HG03460 (cell line): Measurements from ENCODE around the gene PRKCA.
"Not testable (repeated sequence)": the region's sequence is repeated elsewhere in the genome, so short reads cannot be mapped to it uniquely, and the experiment has no call there.

Experiments used
- ATAC-seq: cut with Tn5 transposase; IDR thresholded peaks from one replicate; pipeline ENCODE4 v1.9.1; 2021; ENCODE audit not compliant: unreplicated experiment

The PRKCA gene

DNA sequence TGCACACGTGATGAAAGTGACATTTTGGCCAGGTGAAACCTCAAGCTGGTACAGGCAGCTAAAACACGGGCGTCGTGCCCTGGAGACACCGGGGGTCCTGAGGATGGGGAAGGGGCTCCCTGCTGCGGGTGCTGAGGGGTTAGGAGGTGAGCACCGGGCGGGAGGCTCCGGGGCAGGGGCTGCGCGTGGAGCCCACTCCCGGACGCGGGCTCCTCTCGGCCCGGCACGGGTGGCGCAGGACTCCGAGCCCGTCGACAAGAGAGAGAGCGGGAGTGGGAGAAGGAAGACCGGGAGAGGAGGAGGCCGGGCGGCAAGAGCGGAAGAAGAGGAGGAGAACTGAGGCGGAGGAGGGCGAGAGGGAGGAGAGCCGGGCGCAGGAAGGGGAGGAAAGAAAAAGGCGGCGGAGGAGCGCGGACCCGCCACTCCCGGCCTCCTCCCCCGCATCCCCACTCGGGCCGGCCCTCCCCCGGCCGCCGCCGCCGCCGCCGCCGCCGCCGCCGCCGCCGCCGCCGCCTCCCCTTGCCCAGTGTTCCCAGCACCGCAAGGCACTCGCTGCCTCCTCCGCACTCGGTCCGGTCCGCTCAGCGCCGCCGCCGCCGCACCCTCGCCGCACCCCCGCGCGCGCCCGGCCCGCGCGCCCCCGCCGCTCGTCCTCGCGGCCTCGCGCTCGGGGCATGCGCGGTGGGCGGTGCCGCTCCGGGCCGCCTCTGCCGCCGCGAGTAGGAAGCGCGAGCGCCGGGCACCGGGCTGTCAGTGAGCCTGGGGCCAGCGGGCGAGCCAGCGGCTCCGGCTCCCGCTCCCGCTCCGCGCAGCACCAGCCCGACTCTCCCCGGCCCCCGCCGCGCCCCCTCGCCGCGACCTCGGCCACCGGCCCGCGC is at the start of gene PRKCA:
Gene PRKCA, plus strand, starts transcription at position 750 of the 878 bp plus-strand sequence.
- peak; percentile 73 for ATAC-seq

DNA sequence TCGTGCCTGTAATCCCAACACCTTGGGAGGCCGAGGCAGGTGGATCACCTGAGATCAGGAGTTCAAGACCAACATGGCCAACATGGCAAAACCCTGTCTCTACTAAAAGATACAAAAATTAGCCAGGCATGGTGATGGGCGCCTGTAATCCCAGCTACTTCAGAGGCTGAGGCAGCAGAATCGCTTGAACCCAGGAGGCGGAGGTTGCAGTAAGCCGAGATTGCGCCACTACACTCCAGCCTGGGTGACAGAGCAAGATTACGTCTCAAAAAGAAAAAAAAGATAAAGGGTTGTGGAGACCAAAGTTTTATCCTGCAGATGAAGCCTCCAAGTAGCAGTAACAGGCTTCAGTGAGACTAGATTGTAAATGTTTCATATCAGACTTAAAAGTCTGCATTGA is 49.0 kb upstream of the PRKCA start:
- not testable (repeated sequence) for ATAC-seq

DNA sequence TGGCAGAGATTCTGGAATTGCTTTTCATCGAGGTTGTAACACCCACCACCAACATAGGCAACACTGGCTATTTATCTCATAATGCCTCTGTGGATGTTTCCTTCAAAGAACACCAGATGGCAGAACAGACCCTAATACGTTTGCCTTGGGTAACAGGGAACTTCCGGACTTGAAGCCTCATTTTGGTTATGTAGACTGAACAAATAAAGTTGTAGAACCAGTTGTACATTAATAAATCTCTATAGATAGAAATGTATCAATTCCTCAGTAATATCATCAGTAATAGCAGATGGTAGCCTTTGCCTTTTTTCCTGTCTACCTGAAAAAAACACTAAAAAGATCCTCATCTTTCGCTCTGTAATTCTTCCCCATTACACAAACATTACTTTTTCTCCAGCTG is 47.3 kb upstream of the PRKCA start:
- ATAC-seq: no peak

DNA sequence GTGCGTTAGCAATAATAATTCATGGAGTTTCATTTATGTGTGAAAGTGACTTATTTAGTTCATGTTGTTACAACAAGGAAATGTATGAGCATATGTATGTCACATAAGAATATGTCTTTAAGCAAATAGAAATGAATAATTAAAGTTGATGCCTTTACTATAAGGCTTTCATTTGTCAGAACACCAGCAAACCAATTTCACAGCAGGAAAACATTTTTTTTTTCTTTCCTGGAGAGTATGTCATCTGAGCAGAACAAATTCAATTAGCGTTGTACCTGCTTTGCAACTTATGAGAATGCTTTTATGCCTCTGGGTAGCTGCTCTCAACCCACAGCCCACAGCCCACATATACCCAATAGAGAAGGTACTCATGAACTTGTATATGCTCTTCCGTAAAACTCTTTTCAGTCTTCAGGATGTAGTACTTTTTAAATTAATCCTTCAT is 46.9 kb upstream of the PRKCA start:
- ATAC-seq: no peak

DNA sequence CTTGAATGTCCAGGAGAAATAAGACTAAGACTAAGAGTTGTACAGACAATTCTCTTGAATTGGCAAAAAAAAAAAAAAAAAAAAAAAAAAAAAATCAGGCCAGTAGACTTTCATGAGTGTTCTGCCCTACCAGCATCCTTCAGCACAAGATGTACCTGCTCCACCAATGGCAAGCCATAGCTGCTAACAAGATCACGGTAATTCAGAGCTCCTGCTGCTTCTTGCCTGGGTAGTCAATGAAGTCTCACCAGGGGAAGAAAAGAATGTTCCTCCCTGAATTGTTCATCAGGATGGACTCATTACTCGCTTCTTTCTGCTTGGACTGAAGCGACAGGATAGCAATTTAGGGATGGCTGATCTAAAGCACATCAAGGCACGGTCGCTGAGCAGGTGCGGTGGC is 42.1 kb upstream of the PRKCA start:
- ATAC-seq: no peak

DNA sequence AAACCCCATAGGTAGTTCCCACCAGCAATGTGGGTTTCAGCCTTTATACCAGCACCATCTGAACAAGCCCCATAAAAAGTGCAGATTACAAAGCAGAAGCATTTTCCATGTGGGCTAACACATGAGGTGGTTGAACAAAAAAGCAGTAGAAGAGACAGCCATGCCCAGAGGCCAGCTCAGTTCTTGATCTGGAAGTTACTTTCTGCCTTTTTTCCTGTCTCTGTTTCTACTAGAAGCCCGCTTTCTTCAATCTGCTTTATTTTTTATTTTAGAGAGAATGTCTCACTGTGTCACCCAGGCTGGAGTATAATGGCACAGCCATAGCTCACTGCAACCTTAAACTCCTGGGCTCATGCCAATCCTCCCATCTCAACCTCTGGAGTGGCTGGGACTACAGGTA is 41.7 kb upstream of the PRKCA start:
- no peak for ATAC-seq

DNA sequence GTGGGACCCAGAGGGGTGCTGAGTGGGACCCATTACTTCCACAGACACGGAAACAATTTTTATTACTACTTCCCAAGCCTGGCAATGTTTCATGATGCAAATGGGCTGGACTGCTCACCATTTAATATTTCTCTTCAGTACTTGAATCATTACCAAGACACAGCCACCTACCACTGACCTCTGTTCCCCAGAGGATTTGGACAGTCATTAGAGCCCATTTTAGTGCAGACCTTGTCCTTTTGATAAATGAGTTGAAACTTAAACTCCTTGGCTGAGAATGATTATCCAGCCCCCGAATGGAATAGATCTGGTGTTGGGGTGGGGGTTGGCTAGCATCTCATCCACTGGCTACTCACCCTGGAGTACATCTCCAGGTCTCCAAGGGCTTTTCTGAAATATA is 39.6 kb upstream of the PRKCA start:
- ATAC-seq: no peak

DNA sequence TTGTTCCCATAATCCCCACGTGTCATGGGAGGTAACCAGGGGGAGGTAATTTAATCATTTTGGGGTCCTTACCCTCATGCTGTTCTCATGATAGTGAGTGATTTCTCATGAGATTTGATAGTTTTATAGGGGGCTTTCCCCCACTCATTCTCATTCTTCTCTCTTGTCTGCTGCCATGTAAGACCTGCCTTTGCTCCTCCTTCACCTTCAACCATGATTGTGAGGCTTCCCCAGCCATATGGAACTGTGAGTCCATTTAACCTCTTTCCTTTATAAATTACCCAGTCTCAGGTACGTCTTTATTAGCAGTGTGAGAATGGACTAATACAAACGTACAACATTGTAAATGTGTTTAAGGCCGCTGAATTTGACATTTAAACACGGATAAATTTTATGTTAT is 37.7 kb upstream of the PRKCA start:
- no peak for ATAC-seq

DNA sequence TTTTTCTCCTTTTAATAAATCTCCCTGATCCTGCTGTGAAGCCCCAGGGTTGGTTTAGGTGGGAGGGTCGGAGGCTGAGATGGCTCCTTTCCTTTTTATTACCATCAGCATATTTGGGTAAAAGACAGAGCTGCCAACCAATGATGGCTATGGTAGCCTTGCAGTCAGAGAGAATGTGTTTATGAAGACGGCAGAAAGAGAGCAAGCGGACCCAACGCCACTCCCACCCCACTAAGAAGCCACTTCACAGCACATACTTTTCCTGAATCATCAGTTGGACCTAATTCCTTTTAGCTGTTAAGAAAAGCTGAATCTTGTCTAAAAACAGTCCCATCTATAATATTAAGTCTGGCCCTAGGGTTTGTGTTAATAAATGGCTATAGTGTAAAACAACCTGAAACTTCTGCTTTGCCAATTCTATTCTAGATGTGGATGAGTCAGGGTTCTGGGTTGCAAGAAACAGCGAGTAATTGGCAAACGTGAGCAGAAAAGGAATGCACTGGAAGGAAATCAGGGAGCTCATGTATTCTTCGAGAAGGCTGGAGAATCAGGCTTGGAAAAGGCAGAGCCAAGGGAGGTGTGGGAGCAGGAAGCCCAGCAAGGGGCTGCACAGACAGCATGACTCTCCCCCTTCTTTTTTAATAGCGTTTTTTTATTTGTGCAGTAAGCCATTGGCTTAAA is 34.0 kb upstream of the PRKCA start:
- ATAC-seq: no peak

DNA sequence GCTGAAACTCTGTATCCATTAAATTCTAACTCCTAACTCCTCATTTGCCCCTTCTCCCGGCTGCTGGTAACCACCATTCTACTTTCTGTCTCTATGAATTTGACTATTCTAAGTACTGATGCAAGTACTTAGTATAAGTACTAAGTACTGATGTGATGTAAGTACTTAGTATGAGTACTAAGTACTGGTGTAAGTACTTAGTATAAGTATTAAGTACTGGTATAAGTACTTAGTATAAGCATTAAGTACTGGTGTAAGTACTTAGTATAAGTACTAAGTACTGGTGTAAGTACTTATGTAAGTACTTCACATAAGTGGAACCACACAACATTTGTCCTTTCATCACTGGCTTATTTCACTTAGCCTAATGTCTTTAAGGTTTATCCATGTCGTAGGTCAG is 32.3 kb upstream of the PRKCA start:
- no peak for ATAC-seq

DNA sequence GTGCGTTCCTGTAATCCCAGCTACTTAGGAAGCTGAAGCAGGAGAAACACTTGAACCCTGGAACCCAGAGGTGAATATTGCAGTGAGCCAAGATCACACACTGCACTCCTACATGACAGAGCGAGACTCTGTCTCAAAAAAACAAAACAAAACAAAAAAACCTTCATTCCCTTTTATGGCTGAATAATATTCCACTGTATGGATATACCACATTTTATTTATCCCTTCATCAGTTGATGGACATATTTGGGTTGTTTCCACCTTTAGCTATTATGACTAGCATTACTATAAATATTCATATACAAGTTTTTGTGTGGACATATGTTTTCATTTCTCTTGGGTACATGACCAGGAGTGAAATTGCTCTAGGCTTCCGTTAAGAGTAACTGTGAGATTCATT is 30.9 kb upstream of the PRKCA start:
- no peak for ATAC-seq

DNA sequence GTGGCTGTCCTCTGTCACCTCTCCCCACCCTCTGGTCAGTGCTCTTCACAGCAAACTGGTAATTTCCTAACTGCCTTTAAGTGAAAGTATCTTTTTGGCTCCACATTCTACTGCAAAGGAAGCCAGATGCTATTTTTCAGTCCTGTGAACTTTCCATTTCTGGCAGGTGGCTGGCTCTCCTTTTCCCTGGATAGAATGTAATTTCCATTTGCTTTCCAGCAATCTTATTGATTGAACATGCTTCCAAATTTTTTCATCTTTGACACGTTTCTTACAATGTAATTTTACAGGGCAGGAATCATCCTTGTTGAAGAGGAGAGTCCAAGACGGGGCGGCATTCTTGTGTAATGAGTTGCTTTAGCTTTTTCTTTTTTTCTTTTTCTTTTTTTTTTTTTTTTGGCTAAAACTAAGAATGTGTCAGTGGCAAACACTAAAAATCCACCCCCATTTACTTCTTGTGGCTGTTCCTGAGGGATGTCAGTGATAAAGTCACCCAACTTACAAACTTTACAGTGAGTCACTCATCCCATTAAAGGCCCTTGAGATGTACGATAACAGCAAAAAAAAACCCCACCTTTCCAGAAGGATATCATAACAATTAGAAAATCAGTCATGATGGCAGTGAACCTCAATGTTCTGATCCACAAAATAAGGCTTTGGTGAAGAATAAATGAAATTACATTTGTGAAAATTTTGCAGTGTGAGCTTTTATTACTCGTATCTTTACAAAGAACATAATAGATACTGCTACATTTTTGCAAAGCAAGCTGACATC is 29.4 kb upstream of the PRKCA start:
- no peak for ATAC-seq

DNA sequence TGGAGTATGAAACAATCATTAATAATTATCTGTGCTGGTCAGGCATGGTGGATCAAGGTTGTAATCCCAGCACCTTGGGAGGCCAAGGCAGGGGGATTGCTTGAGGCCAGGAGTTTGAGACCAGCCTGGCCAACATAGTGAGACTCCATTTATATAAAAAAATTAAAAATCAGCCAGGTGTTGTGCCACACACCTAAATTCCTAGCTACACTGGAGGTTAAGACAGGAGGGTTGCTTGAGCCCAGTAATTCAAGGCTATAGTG is 28.9 kb upstream of the PRKCA start:
- no peak for ATAC-seq

DNA sequence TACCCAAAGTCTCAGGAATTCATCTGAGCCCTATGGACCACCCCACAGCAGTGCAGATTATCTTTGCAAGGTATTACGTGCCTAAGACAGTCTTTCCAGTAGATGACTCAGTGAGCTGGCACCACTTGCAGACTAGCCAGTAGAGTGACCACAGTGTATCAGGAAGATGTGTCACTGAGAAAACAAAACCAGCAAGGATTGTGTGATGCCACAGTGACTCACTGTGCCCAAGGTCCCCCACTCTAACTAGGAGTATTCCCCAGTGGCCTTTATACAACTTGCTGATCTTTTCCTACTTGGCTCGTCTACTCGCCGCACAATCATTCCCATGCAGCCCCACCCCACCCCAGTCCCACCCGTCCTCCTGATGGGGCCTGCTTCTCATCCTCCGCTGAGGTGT is 26.8 kb upstream of the PRKCA start:
- ATAC-seq: no peak

DNA sequence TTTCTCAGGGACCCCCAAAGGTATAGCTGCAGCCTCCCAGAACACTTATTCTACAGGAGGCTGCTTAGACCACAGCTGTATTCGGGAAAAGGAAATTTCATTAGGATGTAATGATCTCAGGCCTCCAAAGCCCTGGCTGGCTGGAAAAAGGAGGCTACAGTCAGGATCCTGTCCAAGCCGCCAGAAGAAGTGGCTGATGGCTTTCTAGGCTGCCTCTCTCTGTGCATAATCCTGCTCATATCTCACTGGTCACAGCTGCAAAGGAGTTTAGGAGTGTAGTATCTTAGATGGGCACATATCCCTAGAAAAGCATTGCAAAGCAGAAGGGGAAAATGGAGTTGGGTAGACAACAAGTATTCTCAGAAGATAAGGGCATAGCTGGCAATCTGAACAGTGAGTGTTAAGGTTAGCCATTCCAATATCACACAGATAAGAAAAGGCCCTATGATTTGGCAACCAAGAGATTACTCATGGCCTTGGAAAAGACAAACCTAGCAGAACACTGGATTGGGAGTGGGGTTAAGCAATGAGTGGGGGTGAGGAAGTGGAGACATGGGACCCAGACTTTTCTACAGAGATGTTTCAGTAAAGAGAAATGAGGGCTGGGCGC is 26.0 kb upstream of the PRKCA start:
- ATAC-seq: no peak

DNA sequence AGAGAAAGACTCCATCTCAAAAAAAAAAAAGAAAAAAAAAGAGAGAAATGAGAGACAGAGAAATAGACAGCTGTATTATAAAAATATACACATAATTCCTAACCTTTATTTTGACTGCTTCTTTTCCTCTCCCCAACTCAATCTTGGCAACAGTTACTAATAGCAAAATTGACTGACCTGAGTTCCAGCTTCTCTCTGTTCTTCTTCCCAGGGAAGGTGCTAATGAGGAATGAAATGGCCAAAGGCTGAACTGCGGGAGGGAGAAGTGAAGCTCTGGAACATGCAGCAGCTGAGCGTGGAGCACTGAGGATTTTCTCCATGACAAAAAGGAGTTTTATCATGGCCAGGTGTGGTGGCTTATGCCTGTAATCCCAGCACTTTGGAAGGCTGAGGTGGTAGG is 25.2 kb upstream of the PRKCA start:
- ATAC-seq: no peak

DNA sequence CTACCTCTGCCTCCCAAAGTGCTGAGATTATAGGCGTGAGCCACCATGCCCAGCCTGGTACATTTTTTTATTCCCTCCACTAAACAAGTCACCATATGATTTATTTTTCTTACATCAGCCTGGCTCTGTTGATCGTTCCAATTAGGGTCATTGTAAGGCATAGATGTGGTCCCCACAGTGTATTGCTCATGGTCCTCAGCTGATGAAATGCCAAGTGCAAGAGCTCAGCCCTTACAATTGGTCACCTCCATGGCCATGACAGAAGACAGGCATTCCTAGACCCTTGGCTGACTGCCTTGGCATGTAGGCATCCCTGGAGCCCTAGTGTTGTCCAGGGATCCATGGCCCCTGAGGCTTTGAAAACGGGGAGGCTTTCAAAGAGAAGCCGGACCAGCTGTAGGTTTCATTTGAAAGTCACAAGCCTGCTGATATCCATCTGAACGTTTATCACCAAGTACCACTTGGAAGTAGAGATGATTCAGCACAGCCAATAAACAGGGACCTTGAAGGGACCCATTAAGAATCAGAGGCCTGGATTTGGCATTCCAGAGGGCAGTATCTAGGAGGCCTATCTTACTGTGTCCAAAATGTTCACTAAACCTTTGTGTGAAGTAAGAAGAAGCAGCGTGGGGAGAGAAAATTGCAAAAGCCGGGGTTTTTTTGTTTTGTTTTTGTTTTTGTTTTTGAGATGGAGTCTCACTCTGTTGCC is 20.6 kb upstream of the PRKCA start:
- ATAC-seq: no peak

DNA sequence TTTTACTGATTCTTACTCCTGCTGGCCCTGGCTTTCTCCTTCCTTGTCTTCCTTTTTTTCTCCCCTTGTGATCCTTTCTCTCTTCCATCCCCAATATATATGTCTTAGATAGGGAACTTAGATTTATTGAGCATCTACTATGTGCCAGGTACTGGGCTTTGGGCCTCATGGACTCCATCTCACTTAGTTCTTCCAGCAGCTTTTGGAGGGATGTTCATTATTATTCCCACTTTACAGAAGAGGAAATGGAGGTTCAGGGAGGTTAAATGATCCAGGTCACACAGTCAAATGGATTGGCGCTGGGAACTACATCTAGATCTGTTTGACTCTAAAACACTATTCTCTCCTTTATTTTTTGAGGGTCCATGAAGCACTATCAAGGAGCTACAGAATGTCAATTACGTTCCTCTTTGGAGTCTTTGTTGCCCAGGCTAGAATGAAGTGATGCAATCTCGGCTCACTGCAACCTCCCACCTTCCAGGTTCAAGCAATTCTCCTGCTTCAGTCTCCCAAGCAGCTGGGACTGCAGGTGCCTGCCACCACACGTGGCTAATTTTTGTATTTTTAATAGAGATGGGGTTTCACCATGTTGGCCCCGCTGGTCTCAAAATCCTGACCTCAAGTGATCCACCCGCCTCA is 19.0 kb upstream of the PRKCA start:
- ATAC-seq: no peak

DNA sequence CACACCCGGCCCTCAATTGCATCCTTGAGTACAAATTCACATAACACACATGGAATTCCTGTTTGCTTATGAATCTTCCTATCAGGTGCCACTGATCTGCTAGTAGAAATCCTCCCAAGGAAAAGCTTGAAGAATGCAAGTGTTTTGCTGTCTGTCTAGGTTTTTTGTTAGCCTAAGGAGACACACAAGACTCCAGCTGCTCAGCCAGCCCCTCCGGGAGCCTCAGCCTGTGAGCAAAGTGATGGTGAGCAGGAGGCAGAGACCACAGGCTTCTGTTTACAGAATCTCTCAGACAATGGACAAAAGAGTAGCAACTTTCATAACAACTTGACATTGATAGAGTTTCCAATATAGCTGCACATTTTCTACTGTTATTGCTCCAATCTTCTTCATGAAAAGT is 18.4 kb upstream of the PRKCA start:
- no peak for ATAC-seq

DNA sequence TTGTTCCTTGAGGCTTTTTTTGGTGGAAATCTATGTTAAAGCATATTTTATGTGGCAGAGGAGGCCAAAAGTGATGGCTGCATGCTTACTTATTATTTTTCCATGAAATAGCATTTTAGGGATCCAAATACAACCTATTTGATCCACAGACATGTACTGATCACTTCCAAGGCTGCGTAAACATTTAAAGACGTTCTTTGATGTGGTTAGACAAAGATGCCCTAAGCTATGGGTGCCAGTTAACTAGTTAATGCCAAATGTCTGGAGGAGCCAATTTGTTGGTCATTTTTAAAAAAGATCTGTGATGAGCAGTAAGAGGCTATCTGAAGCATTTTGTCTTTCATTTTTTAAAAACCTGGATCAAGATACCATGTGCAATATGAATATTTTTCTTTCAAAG is 17.3 kb upstream of the PRKCA start:
- no peak for ATAC-seq
